ENCODE results near the gene PDXP. TPM values are rescaled to one million over a fixed set of nuclear protein-coding genes. Genes with fewer than 3 reads are reported as not detected.
A peak's percentile ranks its signal among the peaks of the same experiment; 100 is the strongest.

Gene PDXP
- total and polyA plus RNA-seq, 2 experiments from 2014 or later, result 1.9 to 17.5 TPM

GRCh38 chr22:37641561-37641949, 17.0 kb upstream of the PDXP start:
- WGBS, 2 experiments (ENCODE audit: low coverage in 1 of 2, low lambda C conversion rate in 2 of 2, missing lambda C conversion rate in 2 of 2), result 75 to 88% methylated on average over 5 of the region's 5 CpGs
- no peaks in the 10 kb centered on the region for H3K9me2 ChIP-seq (ENCODE audit: insufficient read depth)
- H3K9me3 ChIP-seq (ENCODE audit: low read depth), result no peaks in the 10 kb centered on the region
- no peaks in the 10 kb centered on the region for H3K4me1 ChIP-seq (ENCODE audit: insufficient read depth)
- H4K20me1 ChIP-seq (ENCODE audit: insufficient read depth), result no peaks in the 10 kb centered on the region
- H3K79me2 ChIP-seq (ENCODE audit: insufficient read depth), result peaks cover 5% of the 10 kb centered on the region; the same call in 1 of the 2 replicates
- no peak overlapping the region for H2AFZ ChIP-seq
- H3K9ac ChIP-seq, result no peak overlapping the region
- H3K4me2 ChIP-seq (ENCODE audit: unreplicated experiment), result no peak overlapping the region
- TF ChIP-seq EZH2phosphoT487 (IDR thresholded peaks at IDR 0.05; ENCODE audit: insufficient read depth, low read depth), result no peak
- no peak for TF ChIP-seq EZH2 (IDR thresholded peaks at IDR 0.05; ENCODE audit: insufficient read depth, poor library complexity, severe bottlenecking)
- H3K36me3 ChIP-seq (ENCODE audit: low read depth), result no peaks in the 10 kb centered on the region
- DNase-seq, result no peak
- H3K27me3 ChIP-seq (replicated peaks; ENCODE audit: insufficient read depth), result no peaks in the 10 kb centered on the region
- in situ Hi-C loops (cut with MboI), result no loop called here
- no peak overlapping the region for H3K4me3 ChIP-seq
- H3F3A ChIP-seq (ENCODE audit: insufficient read depth), result no peaks in the 10 kb centered on the region
- no peak overlapping the region for H3K27ac ChIP-seq

- TF ChIP-seq EZH2 (IDR thresholded peaks at IDR 0.05; ENCODE audit: insufficient read depth, poor library complexity, severe bottlenecking) (no peak), EZH2phosphoT487 (IDR thresholded peaks at IDR 0.05; ENCODE audit: insufficient read depth, low read depth) (no peak)
- Histone ChIP-seq H3K4me3 (no peak overlapping the region), H3K4me1 (ENCODE audit: insufficient read depth) (no peaks in the 10 kb centered on the region), H3K9me3 (ENCODE audit: low read depth) (no peaks in the 10 kb centered on the region), H4K20me1 (ENCODE audit: insufficient read depth) (no peaks in the 10 kb centered on the region), H3K9ac (no peak overlapping the region), H3K79me2 (ENCODE audit: insufficient read depth) (peaks cover 5% of the 10 kb centered on the region; the same call in 1 of the 2 replicates), H3K27me3 (replicated peaks; ENCODE audit: insufficient read depth) (no peaks in the 10 kb centered on the region), H2AFZ (no peak overlapping the region), H3K36me3 (ENCODE audit: low read depth) (no peaks in the 10 kb centered on the region), H3K4me2 (ENCODE audit: unreplicated experiment) (no peak overlapping the region), H3F3A (ENCODE audit: insufficient read depth) (no peaks in the 10 kb centered on the region), H3K9me2 (ENCODE audit: insufficient read depth) (no peaks in the 10 kb centered on the region), H3K27ac (no peak overlapping the region)
- peak; percentile 82 for DNase-seq
- in situ Hi-C loops (cut with MboI), result no loop called here
- WGBS, 2 experiments (ENCODE audit: low coverage in 1 of 2, low lambda C conversion rate in 2 of 2, missing lambda C conversion rate in 2 of 2), result 28 to 38% methylated on average over 7 to 9 of the region's 9 CpGs
Observed at GRCh38 chr22:37643225-37643847, 15.2 kb upstream of the PDXP start.

- no peak for DNase-seq
- Histone ChIP-seq H3K27me3 (replicated peaks; ENCODE audit: insufficient read depth) (no peaks in the 10 kb centered on the region), H3K4me1 (ENCODE audit: insufficient read depth) (no peaks in the 10 kb centered on the region), H3F3A (ENCODE audit: insufficient read depth) (no peaks in the 10 kb centered on the region), H3K9me2 (ENCODE audit: insufficient read depth) (no peaks in the 10 kb centered on the region), H3K27ac (no peak overlapping the region), H3K4me3 (no peak overlapping the region), H4K20me1 (ENCODE audit: insufficient read depth) (no peaks in the 10 kb centered on the region), H3K4me2 (ENCODE audit: unreplicated experiment) (no peak overlapping the region), H2AFZ (no peak overlapping the region), H3K9ac (no peak overlapping the region), H3K9me3 (ENCODE audit: low read depth) (no peaks in the 10 kb centered on the region), H3K79me2 (ENCODE audit: insufficient read depth) (no peaks in the 10 kb centered on the region), H3K36me3 (ENCODE audit: low read depth) (no peaks in the 10 kb centered on the region)
- 94% methylated on average over 8 to 9 of the region's 9 CpGs for WGBS, 2 experiments (ENCODE audit: low coverage in 1 of 2, low lambda C conversion rate in 2 of 2, missing lambda C conversion rate in 2 of 2)
- in situ Hi-C loops (cut with MboI), result no loop called here
- TF ChIP-seq EZH2phosphoT487 (IDR thresholded peaks at IDR 0.05; ENCODE audit: insufficient read depth, low read depth), result no peak
- TF ChIP-seq EZH2 (IDR thresholded peaks at IDR 0.05; ENCODE audit: insufficient read depth, poor library complexity, severe bottlenecking), result no peak
Observed at GRCh38 chr22:37647317-37647716, 11.2 kb upstream of the PDXP start.

GRCh38 chr22:37647928-37648327, 10.6 kb upstream of the PDXP start:
- Histone ChIP-seq H3K27me3 (replicated peaks; ENCODE audit: insufficient read depth) (no peaks in the 10 kb centered on the region), H3F3A (ENCODE audit: insufficient read depth) (no peaks in the 10 kb centered on the region), H2AFZ (no peak overlapping the region), H3K4me3 (no peak overlapping the region), H3K9me3 (ENCODE audit: low read depth) (no peaks in the 10 kb centered on the region), H3K36me3 (ENCODE audit: low read depth) (no peaks in the 10 kb centered on the region), H3K4me2 (ENCODE audit: unreplicated experiment) (no peak overlapping the region), H3K4me1 (ENCODE audit: insufficient read depth) (no peaks in the 10 kb centered on the region), H3K79me2 (ENCODE audit: insufficient read depth) (no peaks in the 10 kb centered on the region), H4K20me1 (ENCODE audit: insufficient read depth) (no peaks in the 10 kb centered on the region), H3K9me2 (ENCODE audit: insufficient read depth) (no peaks in the 10 kb centered on the region), H3K9ac (no peak overlapping the region), H3K27ac (no peak overlapping the region)
- DNase-seq, result no peak
- WGBS, 2 experiments (ENCODE audit: low coverage in 1 of 2, low lambda C conversion rate in 2 of 2, missing lambda C conversion rate in 2 of 2), result 90 to 96% methylated on average over 9 of the region's 9 CpGs
- in situ Hi-C loops (cut with MboI), result no loop called here
- TF ChIP-seq EZH2phosphoT487 (IDR thresholded peaks at IDR 0.05; ENCODE audit: insufficient read depth, low read depth), result no peak
- TF ChIP-seq EZH2 (IDR thresholded peaks at IDR 0.05; ENCODE audit: insufficient read depth, poor library complexity, severe bottlenecking), result no peak

All from GM23248 (cell line).